Lower lobe of right lung (tissue), 2 donors: Measurements from ENCODE around the gene SAMD7. TPM values are rescaled to one million over a fixed set of nuclear protein-coding genes. Genes with fewer than 3 reads are reported as not detected.

Experiments used
- ATAC-seq, 2 donors: fragments of 200-7000 bp; cut with Tn5 transposase; one replicate each; pipeline ENCODE4 v1.9.1; 2020 to 2022; ENCODE audit warnings: mild to moderate bottlenecking in 2 of 2, moderate library complexity in 2 of 2
- DNase-seq: peaks from one replicate; pipeline ENCODE4 v3.0.0-alpha.2; 2020
- H3K27ac ChIP-seq: fragments of 200-600 bp; one replicate; pipeline ENCODE4 v1.8.0; 2022
- H3K27me3 ChIP-seq: fragments of 200-600 bp; one replicate; pipeline ENCODE4 v1.8.0; 2022; ENCODE audit warnings: low read depth
- H3K36me3 ChIP-seq: fragments of 200-600 bp; one replicate; pipeline ENCODE4 v1.8.0; 2022; ENCODE audit warnings: mild to moderate bottlenecking
- H3K4me1 ChIP-seq: fragments of 200-600 bp; one replicate; pipeline ENCODE4 v1.8.0; 2022
- H3K4me3 ChIP-seq: fragments of 200-600 bp; one replicate; pipeline ENCODE4 v1.8.0; 2022; ENCODE audit warnings: mild to moderate bottlenecking
- H3K9me3 ChIP-seq: fragments of 200-600 bp; one replicate; pipeline ENCODE4 v1.8.0; 2022
- intact Hi-C: fragments of 100-400 bp; cut with DNase I; formaldehyde crosslinking; loops from one replicate; pipeline ENCODE4 v1.11.0; 2022
- total RNA-seq: library from RNA; stranded (reverse); fragmentation: NEBNext Ultra II Directional; extraction: Animal tissue kit (Norgen Biotek cat#: 25700); gene quantifications from one replicate; pipeline ENCODE4 v1.2.1, GENCODE V29; 2021
- TF ChIP-seq, protein P1 (sequence below): fragments of 200-600 bp; IDR thresholded peaks from one replicate; pipeline ENCODE4 v1.8.0; 2022; ENCODE audit warnings: antibody characterized with exemption, mild to moderate bottlenecking
- donor health status: DM: no; HTN: yes; CAD: no; lungs with severe emphysema.

The SAMD7 gene
- total RNA-seq, 1 donor from 2014 or later, result not detected

DNA sequence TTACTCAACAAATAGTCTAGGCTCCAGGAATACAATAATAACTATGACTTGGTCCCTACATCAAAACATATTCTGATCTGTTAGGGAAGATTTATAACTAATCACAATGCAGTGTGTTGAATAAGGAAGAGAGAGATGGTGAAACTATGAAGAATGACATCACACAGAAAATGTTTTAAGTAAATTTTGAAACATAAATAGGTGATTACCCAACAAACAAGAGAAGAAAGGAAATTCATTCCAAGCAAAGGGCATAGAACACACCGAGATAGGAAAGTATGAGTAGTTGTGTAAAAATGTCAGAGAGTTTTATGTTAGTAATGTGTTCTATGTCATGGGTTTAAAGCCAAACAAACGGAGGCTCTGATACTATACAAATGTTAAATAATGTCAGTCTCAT is 68.7 kb downstream of the SAMD7 start:
- DNase-seq, result no peak
- TF ChIP-seq, protein P1, sequence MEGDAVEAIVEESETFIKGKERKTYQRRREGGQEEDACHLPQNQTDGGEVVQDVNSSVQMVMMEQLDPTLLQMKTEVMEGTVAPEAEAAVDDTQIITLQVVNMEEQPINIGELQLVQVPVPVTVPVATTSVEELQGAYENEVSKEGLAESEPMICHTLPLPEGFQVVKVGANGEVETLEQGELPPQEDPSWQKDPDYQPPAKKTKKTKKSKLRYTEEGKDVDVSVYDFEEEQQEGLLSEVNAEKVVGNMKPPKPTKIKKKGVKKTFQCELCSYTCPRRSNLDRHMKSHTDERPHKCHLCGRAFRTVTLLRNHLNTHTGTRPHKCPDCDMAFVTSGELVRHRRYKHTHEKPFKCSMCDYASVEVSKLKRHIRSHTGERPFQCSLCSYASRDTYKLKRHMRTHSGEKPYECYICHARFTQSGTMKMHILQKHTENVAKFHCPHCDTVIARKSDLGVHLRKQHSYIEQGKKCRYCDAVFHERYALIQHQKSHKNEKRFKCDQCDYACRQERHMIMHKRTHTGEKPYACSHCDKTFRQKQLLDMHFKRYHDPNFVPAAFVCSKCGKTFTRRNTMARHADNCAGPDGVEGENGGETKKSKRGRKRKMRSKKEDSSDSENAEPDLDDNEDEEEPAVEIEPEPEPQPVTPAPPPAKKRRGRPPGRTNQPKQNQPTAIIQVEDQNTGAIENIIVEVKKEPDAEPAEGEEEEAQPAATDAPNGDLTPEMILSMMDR, result no peak
- Histone ChIP-seq H3K27ac (no peak overlapping the region), H3K4me1 (no peaks in the 10 kb centered on the region), H3K4me3 (no peak overlapping the region), H3K9me3 (no peaks in the 10 kb centered on the region), H3K27me3 (no peaks in the 10 kb centered on the region), H3K36me3 (peaks cover 97% of the 10 kb centered on the region)
- intact Hi-C loops, result no loop called here
- no peak for ATAC-seq

- Histone ChIP-seq H3K27me3 (no peaks in the 10 kb centered on the region), H3K9me3 (no peaks in the 10 kb centered on the region), H3K36me3 (peaks cover 100% of the 10 kb centered on the region), H3K27ac (no peak overlapping the region), H3K4me3 (no peak overlapping the region), H3K4me1 (no peaks in the 10 kb centered on the region)
- DNase-seq (no peak), ATAC-seq (no peak)
- intact Hi-C loops, result no loop called here
- TF ChIP-seq, protein P1, result no peak
Observed at GRCh38 chr3:169984292-169984691, 72.9 kb downstream of the SAMD7 start.

Other genes starting within 250 kb of the SAMD7 start
- gene MECOM, start 247.9 kb upstream of the SAMD7 start, total RNA-seq, result 92.4 TPM
- gene TERC, start 146.5 kb upstream of the SAMD7 start, total RNA-seq, result 2.9 TPM
- gene ACTRT3, start 142.0 kb upstream of the SAMD7 start, total RNA-seq, result 0.92 TPM
- 15.0 TPM for gene MYNN, start 138.2 kb upstream of the SAMD7 start, total RNA-seq
- gene LRRIQ4, start 98.7 kb upstream of the SAMD7 start, total RNA-seq, result not detected
- gene LRRC34, start 98.7 kb upstream of the SAMD7 start, total RNA-seq, result 4.8 TPM
- 1.1 TPM for gene LRRC31, start 41.6 kb upstream of the SAMD7 start, total RNA-seq
- 153 TPM for gene SEC62, start 55.2 kb downstream of the SAMD7 start, total RNA-seq
- gene GPR160, start 126.4 kb downstream of the SAMD7 start, total RNA-seq, result 24.4 TPM